GM12865 (cell line): ENCODE data around the gene PROK1.

Experiments used
- DNase-seq: peaks from one replicate; pipeline ENCODE4 v3.0.0; 2010; ENCODE audit warnings: low read depth
- H3K4me3 ChIP-seq: 2 replicates; pipeline ENCODE4 v1.5.1; 2011; ENCODE audit warnings: mild to moderate bottlenecking, low read depth, low read length, control low read depth
- TF ChIP-seq, protein P1 (sequence below): IDR thresholded peaks from 2 replicates; pipeline ENCODE4 v1.5.1; 2011; ENCODE audit warnings: low read length, control low read depth, low read depth, inconsistent platforms; ENCODE audit not compliant: insufficient read depth; ENCODE audit errors: missing control alignments

PROK1 gene

DNA sequence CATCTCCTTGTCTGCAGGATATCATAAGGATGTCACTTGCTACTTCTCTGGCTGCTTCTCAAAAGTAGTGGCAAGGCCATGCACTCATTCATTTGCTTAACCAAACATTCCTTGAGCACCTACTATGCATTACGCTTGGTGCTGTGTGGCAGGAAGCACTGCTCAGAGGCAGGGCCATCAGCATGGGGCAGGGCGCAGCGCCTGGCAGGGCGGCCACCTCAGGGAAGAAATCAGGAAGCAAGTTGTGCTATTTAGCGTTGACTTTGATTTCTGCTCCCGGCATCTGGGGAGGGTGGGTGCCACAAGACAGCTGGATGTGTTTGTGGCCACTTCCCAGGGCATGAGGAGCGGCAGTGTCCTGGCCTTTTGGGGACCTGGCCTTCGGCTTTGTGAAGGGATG lies 27.9 kb downstream of the PROK1 start:
- H3K4me3 ChIP-seq: no peak overlapping the region
- TF ChIP-seq, protein P1, sequence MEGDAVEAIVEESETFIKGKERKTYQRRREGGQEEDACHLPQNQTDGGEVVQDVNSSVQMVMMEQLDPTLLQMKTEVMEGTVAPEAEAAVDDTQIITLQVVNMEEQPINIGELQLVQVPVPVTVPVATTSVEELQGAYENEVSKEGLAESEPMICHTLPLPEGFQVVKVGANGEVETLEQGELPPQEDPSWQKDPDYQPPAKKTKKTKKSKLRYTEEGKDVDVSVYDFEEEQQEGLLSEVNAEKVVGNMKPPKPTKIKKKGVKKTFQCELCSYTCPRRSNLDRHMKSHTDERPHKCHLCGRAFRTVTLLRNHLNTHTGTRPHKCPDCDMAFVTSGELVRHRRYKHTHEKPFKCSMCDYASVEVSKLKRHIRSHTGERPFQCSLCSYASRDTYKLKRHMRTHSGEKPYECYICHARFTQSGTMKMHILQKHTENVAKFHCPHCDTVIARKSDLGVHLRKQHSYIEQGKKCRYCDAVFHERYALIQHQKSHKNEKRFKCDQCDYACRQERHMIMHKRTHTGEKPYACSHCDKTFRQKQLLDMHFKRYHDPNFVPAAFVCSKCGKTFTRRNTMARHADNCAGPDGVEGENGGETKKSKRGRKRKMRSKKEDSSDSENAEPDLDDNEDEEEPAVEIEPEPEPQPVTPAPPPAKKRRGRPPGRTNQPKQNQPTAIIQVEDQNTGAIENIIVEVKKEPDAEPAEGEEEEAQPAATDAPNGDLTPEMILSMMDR: no peak
- DNase-seq: no peak

DNA sequence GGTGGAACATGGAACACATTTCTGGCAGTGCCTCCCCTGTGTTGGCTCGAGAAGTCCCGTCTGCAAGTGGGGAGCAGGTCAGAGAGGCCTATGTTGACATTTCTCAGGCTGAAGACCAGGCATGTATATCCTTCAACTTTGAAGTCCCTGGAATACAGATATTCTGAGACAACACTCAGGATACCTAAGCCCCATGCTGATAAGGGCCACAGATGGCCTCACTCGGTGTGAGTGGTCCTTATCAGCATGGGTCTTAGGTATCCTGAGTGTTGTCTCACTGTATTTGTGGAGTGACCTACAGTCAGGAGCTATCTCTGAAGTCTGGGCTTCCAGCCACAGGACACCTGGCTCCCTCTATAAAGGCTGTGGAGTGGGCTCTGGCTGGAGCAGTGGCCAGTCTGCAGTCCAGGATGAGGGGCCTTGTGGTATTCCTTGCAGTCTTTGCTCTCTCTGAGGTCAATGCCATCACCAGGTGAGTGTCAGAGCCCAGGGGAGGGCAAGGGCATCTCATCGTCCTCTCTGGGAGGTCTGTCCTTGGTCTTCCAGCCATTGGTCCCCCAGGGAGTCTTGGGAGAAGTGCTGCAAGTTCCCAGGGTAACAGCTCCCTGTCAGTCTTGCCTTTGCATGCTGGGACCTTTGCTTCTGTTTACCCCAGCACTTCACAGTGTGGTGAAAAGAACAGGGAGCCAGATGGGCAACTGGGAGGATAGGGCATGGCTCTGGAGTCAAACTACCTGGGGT lies 29.6 kb downstream of the PROK1 start:
- DNase-seq: no peak
- H3K4me3 ChIP-seq: no peak overlapping the region
- TF ChIP-seq, protein P1: no peak

- no peak overlapping the region for H3K4me3 ChIP-seq
- DNase-seq: no peak
- TF ChIP-seq, protein P1: no peak
Observed at GRCh38 chr1:110481968-110482623, 31.1 kb downstream of the PROK1 start.

DNA sequence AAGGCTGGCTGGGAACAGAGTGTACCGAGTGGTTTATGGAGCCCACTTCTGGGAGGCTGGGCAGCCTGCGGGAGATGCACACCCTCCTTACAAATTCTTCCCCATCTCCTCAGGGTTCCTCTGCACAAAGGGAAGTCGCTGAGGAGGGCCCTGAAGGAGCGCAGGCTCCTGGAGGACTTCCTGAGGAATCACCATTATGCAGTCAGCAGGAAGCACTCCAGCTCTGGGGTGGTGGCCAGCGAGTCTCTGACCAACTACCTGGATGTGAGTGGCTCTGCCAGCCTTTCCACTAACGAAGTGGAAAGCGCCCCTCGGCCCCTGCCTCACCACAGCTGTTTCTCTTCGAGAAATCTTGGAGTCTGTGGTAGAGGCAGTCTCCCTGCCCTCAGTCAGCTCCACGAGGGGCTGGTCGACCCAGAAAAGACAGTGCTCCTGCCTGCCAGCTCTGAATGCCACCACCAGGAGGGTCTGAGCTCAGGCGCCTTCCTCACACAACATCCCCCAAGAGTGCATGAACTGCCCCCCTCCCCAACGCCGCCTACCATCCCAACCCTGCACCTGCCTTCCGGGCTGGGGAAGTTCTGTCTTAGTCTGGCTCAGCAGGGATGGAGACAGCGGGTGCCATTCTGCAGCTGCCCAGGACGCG lies 31.8 kb downstream of the PROK1 start:
- TF ChIP-seq, protein P1: no peak

DNA sequence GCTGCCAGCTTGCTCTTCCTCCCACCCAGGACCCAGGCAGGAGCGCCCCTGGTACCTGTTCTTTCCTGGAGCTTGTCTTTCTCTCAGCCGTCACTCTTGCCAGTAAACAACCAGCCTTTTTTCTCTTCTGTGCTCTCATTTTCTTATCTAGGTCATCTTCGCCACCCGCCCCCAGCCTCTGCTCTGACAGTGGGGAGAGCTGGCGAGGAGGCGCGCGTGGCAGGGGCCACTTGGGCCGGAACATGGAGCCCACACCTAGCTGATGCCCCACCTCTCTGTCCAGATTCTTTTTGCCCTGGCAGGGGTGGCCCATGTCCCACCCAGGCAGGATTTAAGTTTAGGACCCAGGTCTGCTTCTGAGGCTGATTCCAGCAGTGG lies 32.3 kb downstream of the PROK1 start:
- no peak for DNase-seq
- TF ChIP-seq, protein P1: no peak
- no peak overlapping the region for H3K4me3 ChIP-seq

More for the DNA sequence above, 31.8 kb downstream of the PROK1 start:
- H3K4me3 ChIP-seq: no peak overlapping the region
- no peak for DNase-seq

DNA sequence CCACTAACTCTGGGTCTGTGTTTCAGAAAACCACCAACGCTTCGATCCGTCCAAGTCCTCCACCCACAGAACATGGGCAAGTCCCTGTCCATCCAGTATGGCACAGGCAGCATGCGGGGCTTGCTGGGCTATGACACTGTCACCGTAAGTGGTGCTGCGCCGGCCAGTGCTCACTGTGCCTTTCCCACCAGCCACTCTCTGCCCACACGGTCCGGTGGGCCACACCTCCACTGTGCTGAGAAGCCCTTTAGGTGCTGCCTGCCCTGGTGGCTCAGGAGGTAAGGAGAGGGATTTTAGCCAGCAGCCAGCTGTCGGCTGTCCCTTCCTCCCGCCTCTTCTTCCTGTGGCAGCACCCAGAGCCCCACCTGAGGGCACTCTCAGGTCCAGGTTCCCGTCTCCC lies 33.9 kb downstream of the PROK1 start:
- DNase-seq: no peak
- TF ChIP-seq, protein P1: no peak
- no peak overlapping the region for H3K4me3 ChIP-seq

GRCh38 chr1:110485725-110486124 lies 34.8 kb downstream of the PROK1 start:
- TF ChIP-seq, protein P1: no peak
- DNase-seq: no peak
- H3K4me3 ChIP-seq: no peak overlapping the region
